Daoy (cell line): Measurements from ENCODE around the gene SEC61B. TPM values are rescaled to one million over a fixed set of nuclear protein-coding genes. Genes with fewer than 3 reads are reported as not detected.
"Not testable (repeated sequence)": the region's sequence is repeated elsewhere in the genome, so short reads cannot be mapped to it uniquely, and the experiment has no call there.

Experiments
- DNase-seq: peaks from one replicate; pipeline ENCODE4 v3.0.0-alpha.2; 2015; ENCODE audit warnings: low read depth
- total RNA-seq: library from RNA; depleted of rRNA; stranded (reverse); fragments of >200 nt; shearing (Covaris generic); gene quantifications from 2 replicates; pipeline ENCODE4 v1.2.3, GENCODE V29; 2014

The SEC61B gene
- total RNA-seq, 1 experiment from 2014 or later = 152 TPM

DNA sequence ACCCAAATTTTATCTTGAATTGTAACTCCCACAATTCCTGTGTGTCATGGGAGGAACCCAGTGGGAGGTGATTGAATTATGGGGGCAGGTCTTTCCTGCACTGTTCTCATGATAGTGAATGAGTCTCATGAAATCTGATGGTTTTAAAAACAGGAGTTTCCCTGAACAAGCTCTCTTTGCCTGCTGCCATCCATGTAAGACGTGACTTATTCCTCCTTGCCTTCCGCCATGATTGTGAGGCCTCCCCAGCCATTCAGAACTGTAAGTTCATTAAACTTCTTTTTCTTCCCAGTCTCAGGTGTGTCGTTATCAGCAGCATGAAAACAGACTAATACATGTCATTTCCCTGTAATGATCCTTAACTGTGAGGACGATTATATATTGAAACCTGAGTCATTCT lies 15.8 kb downstream of the SEC61B start:
- not testable (repeated sequence) for DNase-seq

DNA sequence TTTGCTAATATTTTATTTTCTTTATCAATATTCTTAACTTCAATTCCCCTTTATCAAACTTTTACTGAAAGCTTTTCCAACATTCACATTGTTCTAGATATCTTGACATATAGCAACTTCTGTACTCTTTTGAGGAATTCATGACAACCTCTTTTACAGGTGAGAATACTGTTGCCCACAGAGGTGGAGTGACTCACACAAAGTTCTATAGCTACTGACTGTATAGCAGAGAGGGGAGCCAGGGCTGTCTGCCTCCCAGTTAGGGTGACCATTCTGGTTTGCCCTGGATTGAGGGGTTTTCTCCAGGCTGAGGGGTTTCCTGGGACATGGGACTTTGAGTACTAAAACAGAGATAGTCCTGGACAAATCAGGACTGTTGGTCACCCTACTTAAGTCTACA lies 16.2 kb downstream of the SEC61B start:
- no peak for DNase-seq

DNA sequence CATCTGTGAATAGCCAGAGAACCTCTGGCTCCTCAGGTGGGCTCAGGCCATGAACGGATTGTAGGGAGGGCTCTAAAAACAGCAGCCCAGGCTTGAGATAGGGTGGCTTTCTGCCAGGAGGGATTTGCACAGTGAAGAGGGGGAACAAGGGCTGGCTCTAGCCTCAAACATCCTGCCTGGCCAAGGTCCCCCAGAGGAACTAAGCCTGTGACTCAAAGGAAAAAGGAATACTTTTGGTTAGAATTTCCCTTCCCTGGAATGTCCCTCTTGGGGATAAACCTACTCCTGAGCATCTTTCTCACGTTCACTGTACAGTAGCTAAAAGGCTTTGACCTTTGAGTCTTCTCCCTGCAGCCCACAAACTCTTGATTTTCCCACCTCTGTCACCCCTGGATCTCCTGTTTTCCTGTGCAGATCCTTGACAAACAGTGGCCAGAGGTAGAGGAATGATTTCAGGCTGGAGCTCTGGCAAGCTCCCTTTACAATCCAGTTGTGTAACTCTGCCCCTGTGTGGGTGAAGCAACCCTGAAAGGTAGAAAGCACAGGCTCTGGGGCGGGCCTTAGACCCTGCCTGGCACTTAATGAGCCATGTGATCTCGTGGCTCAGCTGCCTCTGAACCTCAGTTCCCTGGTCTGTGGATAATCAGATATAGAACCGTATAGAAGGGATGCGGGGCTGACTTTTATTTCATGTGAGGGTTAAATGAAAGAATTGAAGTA lies 17.4 kb downstream of the SEC61B start:
- DNase-seq = peak; percentile 78

DNA sequence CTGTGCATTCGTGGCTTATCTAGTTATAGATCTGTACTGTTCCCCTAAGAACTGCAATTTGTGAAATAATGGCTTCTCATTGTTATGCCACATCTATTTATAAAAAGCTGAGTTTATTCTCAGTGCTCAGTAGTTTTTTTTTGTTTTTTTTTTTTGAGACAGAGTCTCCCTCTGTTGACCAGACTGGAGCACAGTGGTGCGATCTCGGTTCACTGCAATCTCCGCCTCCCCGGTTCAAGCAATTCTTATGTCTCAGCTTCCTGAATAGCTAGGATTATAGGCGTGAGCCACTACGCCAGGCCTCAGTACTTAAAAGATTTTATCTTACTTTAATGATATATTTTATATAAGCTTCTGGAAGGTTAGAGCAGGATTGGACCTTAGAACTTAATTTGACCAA lies 19.0 kb downstream of the SEC61B start:
- DNase-seq = no peak

DNA sequence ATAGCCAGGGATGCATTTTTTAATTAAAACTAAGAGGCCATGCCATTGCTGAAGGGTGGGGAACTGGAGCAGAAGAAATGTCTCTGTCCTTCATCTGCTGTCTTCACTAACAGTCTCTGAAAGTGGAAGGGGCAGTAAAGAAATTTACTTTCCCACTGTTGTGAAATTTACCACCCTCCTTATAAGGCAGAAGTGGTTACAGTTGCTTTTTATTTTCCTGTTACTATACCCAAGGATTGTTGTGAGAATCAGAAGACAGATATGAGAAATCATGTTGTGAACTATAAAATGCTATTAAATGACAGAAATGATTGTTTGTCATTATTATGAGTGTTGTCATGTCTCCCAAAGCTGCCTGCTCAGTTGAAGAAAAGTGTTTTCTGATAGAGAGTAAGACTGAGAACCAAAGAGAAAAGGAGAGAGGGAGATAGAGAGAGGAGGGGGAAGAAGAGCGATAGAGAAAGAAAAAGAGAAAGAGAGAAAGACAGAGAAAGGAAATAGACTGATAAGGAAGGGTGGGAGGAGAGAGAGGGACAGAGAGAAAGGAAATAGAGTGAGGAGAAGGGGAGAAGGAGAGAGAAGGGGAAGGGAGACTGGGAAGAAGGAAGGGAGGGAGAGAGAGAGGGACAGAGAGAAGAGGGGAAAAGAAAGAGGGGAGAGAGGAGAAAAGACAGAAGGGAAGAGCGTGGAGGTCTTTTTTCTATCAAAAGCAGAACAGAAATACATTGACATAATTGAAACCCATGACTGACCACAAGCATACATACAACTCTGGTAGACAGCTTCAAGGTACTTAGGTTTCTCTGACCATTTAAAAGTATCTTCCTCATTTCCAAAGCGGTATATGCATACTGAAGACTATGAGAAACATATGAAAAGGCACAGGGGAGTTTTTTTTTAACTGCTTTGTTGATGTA lies 22.5 kb downstream of the SEC61B start:
- no peak for DNase-seq

DNA sequence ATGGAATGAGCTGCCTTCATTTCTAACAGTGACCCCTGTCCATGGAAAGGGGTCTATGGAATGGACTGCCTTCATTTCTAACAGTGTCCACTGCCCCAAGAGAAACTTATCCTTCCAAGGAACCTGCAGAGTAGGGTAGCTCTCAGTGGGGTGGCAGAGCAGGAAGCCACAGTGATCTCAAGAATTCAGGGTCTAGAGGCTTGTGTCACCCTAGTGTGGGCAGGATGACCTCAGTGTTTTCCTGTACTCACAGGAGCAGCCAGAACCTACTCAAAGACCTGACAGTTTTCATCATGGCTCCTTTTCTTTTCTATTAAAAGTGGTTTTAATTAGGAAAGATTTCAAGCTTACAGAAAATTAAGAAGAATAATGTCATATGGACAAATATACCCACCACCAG lies 27.5 kb downstream of the SEC61B start:
- DNase-seq = peak; percentile 81

DNA sequence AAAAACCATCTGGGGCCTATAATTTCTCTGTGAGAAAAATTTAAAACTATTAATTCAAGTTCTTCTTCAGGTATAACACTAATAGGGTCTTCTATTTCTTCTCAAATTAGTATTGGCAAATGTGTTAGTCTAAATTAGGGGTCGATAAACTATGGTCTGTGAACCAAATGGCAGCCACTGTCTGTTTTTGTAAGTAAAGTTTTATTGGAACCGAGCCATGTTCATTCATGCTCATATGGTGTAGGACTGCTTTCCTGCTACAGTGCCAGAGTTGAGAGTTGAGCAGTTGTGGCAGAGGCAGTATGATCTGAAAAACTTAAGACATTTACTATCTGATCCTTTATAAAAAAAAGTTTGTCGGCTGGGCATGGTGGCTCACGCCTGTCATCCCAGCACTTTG lies 29.1 kb downstream of the SEC61B start:
- no peak for DNase-seq

DNA sequence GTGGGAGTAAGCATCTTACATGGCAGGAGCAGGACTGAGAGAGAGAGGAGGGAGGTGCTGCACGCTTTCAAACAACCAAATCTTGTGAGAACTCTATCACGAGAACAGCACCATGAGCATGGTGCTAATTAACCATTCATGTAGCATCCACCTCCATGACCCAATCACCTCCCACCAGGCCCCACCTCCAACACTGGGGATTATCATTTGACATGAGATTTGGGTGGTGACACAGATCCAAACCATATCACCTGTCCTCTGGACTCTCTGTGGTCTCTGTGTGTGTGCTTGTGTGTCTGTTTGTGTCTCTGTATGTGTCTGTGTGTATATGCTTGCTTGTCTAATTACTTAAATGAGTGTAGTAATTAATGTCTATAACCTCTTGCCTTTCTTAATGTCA lies 31.1 kb downstream of the SEC61B start:
- DNase-seq = no peak

DNA sequence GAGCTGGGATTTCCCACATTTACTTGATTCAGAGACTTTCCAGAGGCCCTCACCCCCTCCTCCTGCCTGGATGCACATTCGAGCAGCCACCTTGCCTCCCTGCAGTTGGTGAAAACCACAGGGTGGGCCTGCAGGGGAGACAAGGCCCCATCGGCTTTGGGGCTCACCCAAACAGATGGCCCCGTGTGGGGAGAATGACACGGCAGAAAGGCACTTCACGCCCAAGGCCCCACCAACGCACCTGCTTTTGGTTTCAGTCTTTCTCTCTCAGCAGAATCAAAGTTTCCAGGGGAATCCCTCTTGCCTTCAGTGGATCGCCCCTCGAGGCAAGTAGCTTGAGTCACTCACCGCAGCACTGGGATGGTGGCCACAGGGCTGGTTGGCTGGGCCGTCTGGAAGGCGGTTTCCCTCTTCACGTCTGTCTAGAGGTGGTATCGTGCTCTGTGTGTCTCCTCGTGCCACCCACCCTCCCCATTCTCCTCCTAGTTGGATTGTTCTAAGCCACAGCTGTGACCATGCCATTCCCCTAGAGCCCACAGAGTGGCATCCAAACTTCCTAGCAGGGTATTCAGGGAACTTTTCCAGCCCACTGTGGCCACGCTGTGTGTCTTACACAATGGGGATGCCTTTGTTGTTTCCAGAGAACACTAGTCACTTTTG lies 31.8 kb downstream of the SEC61B start:
- DNase-seq = peak; percentile 98

DNA sequence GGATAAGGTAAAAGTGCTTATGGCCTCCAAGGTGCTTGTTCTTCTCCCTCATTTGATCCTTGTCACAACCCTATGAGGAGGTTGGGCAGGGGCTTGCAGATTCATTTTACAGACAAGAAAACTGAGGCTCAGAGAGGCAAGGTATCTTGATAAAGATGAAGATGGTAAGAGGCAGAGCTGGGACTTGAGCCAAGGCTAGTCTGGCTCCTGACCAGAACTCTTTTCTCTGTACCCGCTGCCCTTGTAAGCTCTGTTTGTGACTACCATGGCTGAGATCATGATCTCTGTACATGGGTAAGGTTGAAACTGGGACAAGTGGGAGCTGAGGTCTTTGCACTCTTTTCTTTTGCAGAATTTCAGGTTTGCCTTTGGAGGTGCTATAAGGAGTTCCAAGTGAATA lies 33.6 kb downstream of the SEC61B start:
- DNase-seq = no peak

DNA sequence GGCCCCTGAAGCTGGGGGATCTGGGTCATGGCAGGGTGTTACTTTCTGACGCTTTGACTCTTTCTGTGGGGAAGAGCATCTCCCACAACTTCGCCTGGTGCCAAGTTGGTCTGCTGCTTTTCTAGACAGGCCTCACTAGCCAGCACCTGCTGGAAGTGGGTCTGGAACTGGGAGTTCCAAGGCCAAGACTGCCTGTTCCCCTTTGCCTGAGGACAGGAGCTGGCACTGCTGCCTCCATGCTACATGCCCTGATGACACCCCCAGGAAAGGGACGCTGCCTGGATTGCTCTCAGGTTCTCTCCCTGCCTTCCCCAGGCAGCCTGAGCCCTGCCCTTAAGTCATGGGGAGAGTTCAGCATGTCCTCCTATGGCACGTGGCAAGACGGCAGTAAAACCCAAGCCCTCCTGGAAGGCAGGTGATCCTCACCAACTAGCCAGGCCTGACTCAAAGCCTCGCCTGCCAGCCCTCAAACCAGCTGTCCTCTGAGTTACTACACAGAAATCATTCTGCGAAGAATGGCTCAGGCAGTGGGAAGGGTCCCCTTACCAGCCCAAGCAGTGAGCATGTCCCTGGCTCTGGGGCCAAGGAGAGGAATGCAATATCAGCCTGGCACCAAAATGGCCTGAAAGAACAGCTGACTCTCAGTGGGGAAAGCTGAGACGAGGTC lies 35.8 kb downstream of the SEC61B start:
- no peak for DNase-seq

DNA sequence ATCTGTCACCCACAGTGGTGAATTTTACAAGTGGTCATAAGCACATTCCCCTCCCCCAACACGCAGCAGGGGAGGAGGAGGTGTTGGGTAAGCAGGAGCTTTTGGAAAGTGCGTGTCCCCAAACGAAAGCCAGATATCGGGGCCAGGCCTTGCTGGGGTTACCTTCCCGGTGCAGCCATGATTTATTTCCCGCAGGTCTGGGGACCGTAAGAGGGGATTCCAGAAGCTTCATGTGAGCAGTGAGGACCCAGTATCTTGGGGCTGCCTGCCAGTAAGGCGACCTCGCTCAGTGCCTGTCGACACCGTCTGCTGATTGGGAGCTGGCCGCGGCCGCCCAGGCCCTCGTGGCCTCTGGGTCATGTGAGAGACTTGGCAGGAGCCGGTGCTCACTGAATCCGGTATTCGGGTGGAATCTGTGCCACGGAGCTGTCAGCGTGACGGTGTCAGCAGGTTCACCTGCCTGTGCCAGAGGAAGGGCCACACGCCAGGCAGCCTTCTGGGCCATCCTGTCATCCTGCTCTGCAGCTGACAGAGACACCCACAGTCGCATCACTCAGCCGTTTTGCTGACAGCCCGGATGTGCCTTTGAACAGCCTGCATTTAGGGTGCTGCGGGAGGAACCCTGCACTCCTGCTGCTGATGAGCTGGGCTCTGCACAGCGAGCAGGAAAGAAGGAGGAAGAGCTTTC lies 37.3 kb downstream of the SEC61B start:
- DNase-seq = no peak

DNA sequence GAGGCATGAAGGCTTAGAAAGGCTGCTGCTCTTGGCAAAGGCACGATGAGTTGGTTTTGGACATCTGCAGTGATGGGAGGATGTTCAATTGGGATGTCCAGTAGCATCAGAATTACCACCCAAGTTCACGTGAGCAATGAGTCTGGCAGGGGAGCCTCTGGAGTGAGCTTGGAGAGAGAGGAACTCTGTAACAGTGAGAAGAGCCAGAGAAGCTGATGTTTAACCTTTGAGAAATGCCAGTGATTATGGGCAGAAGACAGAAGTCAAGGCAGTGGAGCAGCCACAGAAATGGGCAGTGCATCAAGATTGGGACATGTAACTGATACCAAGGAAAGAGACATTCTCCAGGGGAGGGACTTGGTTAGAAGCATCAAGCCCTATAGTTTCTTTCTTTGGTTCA lies 39.8 kb downstream of the SEC61B start:
- no peak for DNase-seq

DNA sequence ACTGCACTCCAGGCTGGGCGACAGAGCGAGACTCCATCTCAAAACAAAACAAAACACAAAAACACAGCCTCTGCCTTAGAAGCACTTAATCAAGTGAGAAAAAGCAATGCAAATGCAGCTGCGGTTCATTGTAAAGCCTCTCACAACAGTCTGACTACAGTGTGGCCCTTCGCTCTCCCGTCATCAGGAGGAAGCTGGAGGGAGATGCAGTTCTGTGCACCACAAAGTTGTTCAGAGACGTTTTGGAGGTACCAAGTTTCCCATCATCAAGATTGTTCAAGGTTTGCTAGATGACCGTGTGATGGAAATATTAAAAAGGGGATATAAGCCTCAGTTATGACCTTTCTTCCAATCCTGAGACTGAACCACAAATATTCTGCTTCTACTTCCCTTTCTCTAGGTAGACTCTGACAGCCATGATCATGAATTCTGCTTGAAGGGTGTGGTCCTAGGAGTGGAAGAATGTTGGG lies 40.9 kb downstream of the SEC61B start:
- DNase-seq = no peak

DNA sequence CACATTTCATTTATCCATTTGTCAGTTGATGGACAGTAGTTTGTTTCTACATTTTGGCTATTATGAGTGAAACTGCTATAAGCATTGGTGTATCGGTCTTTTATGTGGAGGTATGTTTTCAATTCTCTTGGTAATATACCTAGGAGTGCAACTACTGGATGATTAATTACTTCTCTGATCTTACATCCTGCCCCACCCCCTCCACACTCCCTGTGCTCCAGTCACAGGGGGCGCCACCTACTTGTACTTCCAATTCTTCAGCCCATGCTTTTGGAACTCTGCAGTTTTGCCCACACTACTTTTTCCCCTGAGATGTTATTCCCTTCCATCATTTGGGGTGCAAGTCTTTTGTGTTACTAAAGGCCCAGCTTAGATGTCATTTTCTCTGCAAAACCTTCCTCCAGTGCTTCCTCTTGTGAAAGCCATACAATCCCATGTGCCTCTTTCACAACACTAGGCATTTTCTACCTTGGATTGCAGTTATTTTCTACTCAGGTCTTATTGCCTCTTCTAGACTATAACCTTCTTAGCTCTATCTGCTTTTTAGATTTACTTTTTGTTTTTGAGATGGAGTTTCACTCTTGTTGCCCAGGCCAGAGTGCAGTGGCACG lies 42.1 kb downstream of the SEC61B start:
- DNase-seq = peak; percentile 52

DNA sequence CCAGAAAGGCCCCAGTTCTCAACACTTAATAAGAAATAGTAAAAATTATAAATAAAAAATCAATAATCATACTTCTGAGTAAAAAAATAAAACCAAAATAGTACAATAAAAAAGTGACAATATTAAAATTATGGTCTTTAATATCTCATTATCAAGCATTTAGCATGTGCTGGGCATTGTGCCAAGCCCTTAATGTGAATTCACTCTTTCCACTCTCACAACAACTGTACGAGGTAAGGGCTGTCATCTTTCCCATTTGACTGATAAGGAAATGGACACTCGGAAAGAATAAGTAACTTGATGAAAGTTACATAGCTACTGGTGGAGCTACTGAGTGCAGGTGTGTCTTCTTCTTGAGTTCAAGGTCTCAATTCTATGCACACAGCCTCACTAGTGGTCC lies 43.6 kb downstream of the SEC61B start:
- DNase-seq = no peak

DNA sequence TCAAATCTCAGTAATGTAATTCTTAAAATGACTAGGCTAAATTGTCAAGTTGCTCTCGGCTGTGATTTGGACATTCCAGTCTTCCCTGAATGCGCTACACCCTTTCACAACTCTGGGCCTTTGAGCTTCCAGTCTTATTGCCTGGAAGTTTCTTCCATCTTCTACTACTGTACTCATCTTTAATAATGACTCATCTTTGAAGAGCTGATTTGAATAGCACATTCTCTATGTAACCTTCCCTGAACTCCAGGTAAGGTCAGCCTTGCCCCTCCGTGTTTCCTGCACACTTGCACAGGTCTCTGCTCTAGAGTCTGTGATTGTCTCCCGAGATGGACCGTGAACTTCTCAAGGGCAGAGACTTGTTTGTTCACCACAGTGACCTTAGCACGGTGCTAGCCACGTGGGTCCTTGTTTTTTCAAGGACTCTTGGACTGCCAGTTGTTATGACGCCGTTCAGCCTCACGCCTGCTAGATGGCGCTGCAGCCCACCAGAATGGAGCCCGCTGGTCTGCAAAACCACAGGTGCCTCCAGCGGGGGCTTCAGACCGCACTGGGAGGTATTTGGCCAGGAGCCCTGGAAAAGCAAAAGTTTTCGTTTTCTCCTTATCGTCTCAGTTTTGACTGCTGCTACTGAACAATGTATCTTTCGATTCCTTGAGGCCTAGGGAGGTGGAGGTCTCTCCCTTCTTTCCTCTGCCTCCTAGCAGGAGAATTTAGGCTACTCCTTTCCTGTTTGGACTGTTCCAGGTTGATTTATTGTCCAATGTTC lies 44.4 kb downstream of the SEC61B start:
- DNase-seq = peak; percentile 90

DNA sequence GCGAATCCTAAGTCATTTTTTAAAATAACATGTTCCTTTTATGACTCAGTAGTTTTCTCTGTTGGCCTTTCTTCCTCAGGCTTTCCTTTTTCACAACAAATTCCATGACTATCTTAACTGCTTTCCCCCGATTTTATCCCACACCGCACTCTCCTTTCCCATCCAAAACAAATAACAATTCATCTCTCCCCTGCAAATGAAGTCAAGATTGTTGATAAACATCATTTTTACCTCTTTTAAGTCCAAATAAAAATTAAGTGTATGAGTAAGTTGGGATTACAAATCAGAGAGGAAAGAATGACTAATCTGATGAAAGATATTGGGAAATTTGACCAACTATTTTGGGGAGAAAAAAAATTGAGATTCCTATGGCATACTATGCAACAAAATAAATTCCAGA lies 47.3 kb downstream of the SEC61B start:
- DNase-seq = no peak

DNA sequence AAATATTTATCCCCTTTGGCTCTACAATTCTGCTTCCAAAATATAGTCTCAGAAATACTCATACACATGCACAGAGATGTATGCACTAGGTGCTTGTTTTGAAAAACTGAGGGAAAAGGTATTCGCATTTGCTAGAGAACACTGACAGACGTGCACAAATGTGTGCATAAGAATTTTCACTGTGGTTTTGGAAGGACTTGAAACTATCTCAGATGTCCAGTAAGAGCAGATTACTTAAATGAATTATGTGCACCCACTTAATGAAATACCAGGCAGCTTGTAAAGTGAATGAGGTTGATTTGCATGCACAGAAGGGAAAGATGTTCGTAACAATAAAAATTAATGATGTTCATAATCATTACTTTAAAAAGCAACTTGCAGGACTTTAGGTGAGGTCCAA lies 48.4 kb downstream of the SEC61B start:
- DNase-seq = no peak

DNA sequence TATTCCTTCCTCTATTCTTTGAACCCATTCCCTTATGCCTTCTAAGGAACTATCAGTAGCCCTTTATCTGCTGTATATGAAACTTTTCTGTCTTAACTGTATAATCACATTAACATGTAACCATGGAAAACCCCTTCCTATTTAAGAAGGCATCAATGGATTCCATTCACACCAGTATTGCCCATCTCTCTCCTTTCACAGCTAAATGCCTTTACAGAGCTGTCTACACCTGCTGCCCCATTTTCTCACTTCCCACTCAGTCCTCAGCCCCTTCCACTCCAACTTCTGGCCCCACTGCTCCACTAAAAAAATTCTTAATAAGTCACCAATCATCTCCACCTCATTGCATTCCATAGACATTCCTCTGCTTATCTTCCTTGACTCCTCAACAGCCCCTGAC lies 50.8 kb downstream of the SEC61B start:
- DNase-seq = no peak
